Left lung (tissue), 10 donors: ENCODE results near the gene POLR2J. TPM values are rescaled to one million over a fixed set of nuclear protein-coding genes. Genes with fewer than 3 reads are reported as not detected.

Experiments used
- ATAC-seq: fragments of 200-7000 bp; cut with Tn5 transposase; one replicate; pipeline ENCODE4 v1.9.1; 2020; ENCODE audit warnings: moderate library complexity
- DNase-seq, 4 donors: peaks; one replicate each; pipeline ENCODE4 v3.0.0-alpha.2; 2013 to 2020
- H3K27ac ChIP-seq, 2 donors: fragments of 200-600 bp; sonication (generic) in 1 of 2; one replicate each; pipeline versions ENCODE4 v1.5.0 to v1.8.0; 2020 to 2021
- H3K27me3 ChIP-seq, 2 donors: fragments of 200-600 bp; sonication (generic) in 1 of 2; one replicate each; pipeline versions ENCODE4 v1.5.0 to v1.8.0; 2020 to 2021
- H3K36me3 ChIP-seq, 2 donors: fragments of 200-600 bp; sonication (generic) in 1 of 2; one replicate each; pipeline versions ENCODE4 v1.5.0 to v1.8.0; 2020 to 2021
- H3K4me1 ChIP-seq, 2 donors: fragments of 200-600 bp; one replicate each; pipeline ENCODE4 v1.8.0; 2021
- H3K4me3 ChIP-seq, 2 donors: fragments of 200-600 bp; sonication (generic) in 1 of 2; one replicate each; pipeline versions ENCODE4 v1.5.0 to v1.8.0; 2020 to 2021; ENCODE audit warnings: mild to moderate bottlenecking in 1 of 2
- H3K9me3 ChIP-seq, 2 donors: fragments of 200-600 bp; sonication (generic) in 1 of 2; one replicate each; pipeline versions ENCODE4 v1.5.0 to v1.8.0; 2020 to 2021
- CTCF ChIP-seq, 2 donors: fragments of 200-600 bp; sonication (generic) in 1 of 2; IDR thresholded peaks; one replicate each; pipeline versions ENCODE4 v1.5.0 to v1.8.0; 2021; ENCODE audit warnings: antibody characterized with exemption in 2 of 2
- intact Hi-C, 2 donors: fragments of 100-400 bp; cut with DNase I; formaldehyde crosslinking; loops; one replicate each; pipeline versions ENCODE4 v1.11.2 to v1.14.2; 2022
- polyA plus RNA-seq, 6 donors: library from polyadenylated mRNA; unstranded; fragments of 120-200 nt; gene quantifications; one replicate each; pipeline ENCODE4 v1.2.1, GENCODE V29; 2013; ENCODE audit not compliant: insufficient read length in 6 of 6
- total RNA-seq, 2 donors: library from RNA; stranded (reverse); fragmentation: NEBNext Ultra II Directional; extraction: Animal tissue kit (Norgen Biotek cat#: 25700); gene quantifications; one replicate each; pipeline ENCODE4 v1.2.1, GENCODE V29; 2021
- donor health status: DM: no; HTN: yes; CAD: no.
- donor health status: DM: no; HTN: no; CAD: no.

POLR2J gene
- total and polyA plus RNA-seq, 8 donors, result 22.4 to 39.0 (median 29.3) TPM

GRCh38 chr7:102436118-102436517 lies 42.6 kb downstream of the POLR2J start:
- no peak for DNase-seq
- intact Hi-C loops, result no loop called here
- no peaks in the 10 kb centered on the region for H3K27me3 ChIP-seq
- peaks cover 0 to 47% of the 10 kb centered on the region in 2 donors for H3K36me3 ChIP-seq
- no peaks in the 10 kb centered on the region for H3K9me3 ChIP-seq
- ATAC-seq, result no peak
- H3K27ac ChIP-seq, result no peak overlapping the region
- no peak for TF ChIP-seq CTCF (IDR thresholded peaks at IDR 0.05)
- no peak overlapping the region for H3K4me3 ChIP-seq
- H3K4me1 ChIP-seq, result peaks cover 13 to 40% of the 10 kb centered on the region in 2 donors

- no peaks in the 10 kb centered on the region for H3K27me3 ChIP-seq
- DNase-seq, result no peak
- peaks cover 0 to 28% of the 10 kb centered on the region in 2 donors for H3K36me3 ChIP-seq
- H3K4me3 ChIP-seq, result peak overlapping the region; percentile 83 to 92
- H3K4me1 ChIP-seq, result peaks cover 13 to 57% of the 10 kb centered on the region in 2 donors
- H3K9me3 ChIP-seq, result no peaks in the 10 kb centered on the region
- intact Hi-C loops, result no loop called here
- TF ChIP-seq CTCF (IDR thresholded peaks at IDR 0.05), result no peak
- H3K27ac ChIP-seq, result peak overlapping the region; percentile 48 to 97
- peak; percentile 4 for ATAC-seq
These were observed 44.7 kb downstream of the POLR2J start for GRCh38 chr7:102434039-102434486.

- no peaks in the 10 kb centered on the region for H3K9me3 ChIP-seq
- peaks cover 13 to 62% of the 10 kb centered on the region in 2 donors for H3K4me1 ChIP-seq
- TF ChIP-seq CTCF (IDR thresholded peaks at IDR 0.05), result no peak
- H3K4me3 ChIP-seq, result peak within 1 kb of the TSS; percentile 83 to 92
- H3K27me3 ChIP-seq, result no peaks in the 10 kb centered on the region
- ATAC-seq, result peak; percentile 89
- DNase-seq, result peak; percentile 52 to 97 (median 84)
- H3K36me3 ChIP-seq, result peaks cover 0 to 24% of the 10 kb centered on the region in 2 donors
- intact Hi-C loops, result no loop called here
- H3K27ac ChIP-seq, result peak within 1 kb of the TSS; percentile 85 to 97
These were observed 45.3 kb downstream of the POLR2J start, which contains the start of gene ORAI2 for GRCh38 chr7:102433219-102434038. Gene ORAI2 (plus strand): TSS chr7:102433575. CDS start chr7:102438957, 5,382 bp downstream.

- intact Hi-C loops, result no loop called here
- Histone ChIP-seq H3K36me3 (peaks cover 0 to 18% of the 10 kb centered on the region in 2 donors), H3K4me3 (peak overlapping the region; percentile 83 to 92), H3K9me3 (no peaks in the 10 kb centered on the region), H3K27ac (peak overlapping the region; percentile 85 to 97), H3K27me3 (no peaks in the 10 kb centered on the region), H3K4me1 (peaks cover 13 to 69% of the 10 kb centered on the region in 2 donors)
- TF ChIP-seq CTCF (IDR thresholded peaks at IDR 0.05), result no peak
- DNase-seq, result no peak
- ATAC-seq, result peak; percentile 44
These were observed 46.1 kb downstream of the POLR2J start for GRCh38 chr7:102432442-102433218.
